HuH-7 (cell line): ENCODE measurements around the gene TM2D1.

ENCODE experiments used
- DNase-seq: peaks from one replicate; pipeline ENCODE4 v3.0.0; 2011; ENCODE audit warnings: low spot score

The TM2D1 gene

GRCh38 chr1:61644303-61644702 lies 80.6 kb downstream of the TM2D1 start:
- no peak for DNase-seq

GRCh38 chr1:61642475-61643232 lies 82.3 kb downstream of the TM2D1 start:
- DNase-seq = no peak

GRCh38 chr1:61641578-61642336 lies 83.2 kb downstream of the TM2D1 start:
- peak; percentile 74 for DNase-seq

- DNase-seq = no peak
These were observed 84.1 kb downstream of the TM2D1 start for GRCh38 chr1:61640531-61641530.

GRCh38 chr1:61639608-61640336 lies 85.2 kb downstream of the TM2D1 start:
- DNase-seq = no peak

GRCh38 chr1:61638911-61639605 lies 85.9 kb downstream of the TM2D1 start:
- no peak for DNase-seq

- DNase-seq = no peak
These were observed 86.6 kb downstream of the TM2D1 start for GRCh38 chr1:61638296-61638695.

GRCh38 chr1:61637470-61637869 lies 87.5 kb downstream of the TM2D1 start:
- no peak for DNase-seq

GRCh38 chr1:61636814-61637213 lies 88.1 kb downstream of the TM2D1 start:
- DNase-seq = no peak

GRCh38 chr1:61636376-61636775 lies 88.6 kb downstream of the TM2D1 start:
- DNase-seq = no peak

- DNase-seq = no peak
These were observed 89.4 kb downstream of the TM2D1 start for GRCh38 chr1:61635557-61635956.

GRCh38 chr1:61631436-61631835 lies 93.5 kb downstream of the TM2D1 start:
- no peak for DNase-seq
